Caco-2 (cell line): ENCODE measurements around the gene RHBDD1. TPM values are rescaled to one million over a fixed set of nuclear protein-coding genes. Genes with fewer than 3 reads are reported as not detected.

Source experiments
- BruUV-seq: library from RNA; stranded (reverse); fragments of 400-500 nt; replicated peaks from 2 replicates; lab custom pipeline; 2021; lab: Mats Ljungman, UMichigan
- CTCF ChIA-PET: fragments of 300-600 bp; sonication (Branson Sonifier 250); formaldehyde crosslinking; loops from one replicate; lab custom pipeline; 2022; ENCODE audit warnings: antibody characterized with exemption; lab: Charles Lee
- POLR2A ChIA-PET: fragments of 300-600 bp; sonication (Branson Sonifier 250); formaldehyde crosslinking; loops from one replicate; lab custom pipeline; 2022; ENCODE audit warnings: antibody characterized with exemption; lab: Charles Lee
- DNase-seq, 2 experiments: peaks; one replicate each; pipeline versions ENCODE4 v3.0.0 to v3.0.0-alpha.2; 2020 to 2022
- H3K27me3 ChIP-seq: replicated peaks from 2 replicates; pipeline ENCODE4 v1.6.0; 2011; ENCODE audit warnings: low read length; ENCODE audit not compliant: control insufficient read depth, insufficient read depth
- H3K36me3 ChIP-seq: 2 replicates; pipeline ENCODE4 v1.5.1; 2011; ENCODE audit warnings: low read length; ENCODE audit not compliant: control insufficient read depth, insufficient read depth
- H3K4me1 ChIP-seq: fragments of 250-450 bp; sonication (Bioruptor Pico); 2 replicates; pipeline ENCODE4 v1.5.1; 2020; ENCODE audit warnings: mild to moderate bottlenecking
- H3K4me3 ChIP-seq: 2 replicates; pipeline ENCODE4 v1.5.1; 2011; ENCODE audit warnings: low read depth, mild to moderate bottlenecking, control low read depth, low read length
- H3K9me3 ChIP-seq: fragments of 250-450 bp; sonication (Bioruptor Pico); 2 replicates; pipeline ENCODE4 v1.5.1; 2020; ENCODE audit warnings: mild to moderate bottlenecking, moderate library complexity
- H3K27ac Mint-ChIP-seq: one replicate; pipeline ENCODE4 v1.8.0; 2022; ENCODE audit warnings: mixed read lengths; ENCODE audit not compliant: unreplicated experiment
- H3K27me3 Mint-ChIP-seq: one replicate; pipeline ENCODE4 v1.8.0; 2022; ENCODE audit warnings: mixed read lengths; ENCODE audit not compliant: insufficient read depth, unreplicated experiment
- H3K36me3 Mint-ChIP-seq: one replicate; pipeline ENCODE4 v1.8.0; 2022; ENCODE audit warnings: mild to moderate bottlenecking, mixed read lengths; ENCODE audit not compliant: insufficient read depth, unreplicated experiment
- H3K4me1 Mint-ChIP-seq: one replicate; pipeline ENCODE4 v1.8.0; 2022; ENCODE audit warnings: low read depth, mixed read lengths; ENCODE audit not compliant: unreplicated experiment
- H3K4me3 Mint-ChIP-seq: one replicate; pipeline ENCODE4 v1.8.0; 2022; ENCODE audit warnings: mild to moderate bottlenecking, moderate library complexity, mixed read lengths; ENCODE audit not compliant: unreplicated experiment
- H3K9me3 Mint-ChIP-seq: one replicate; pipeline ENCODE4 v1.8.0; 2022; ENCODE audit warnings: mixed read lengths; ENCODE audit not compliant: unreplicated experiment
- intact Hi-C: fragments of 100-400 bp; cut with micrococcal nuclease; formaldehyde crosslinking; loops from one replicate; pipeline ENCODE4 v1.10.0; 2022; ENCODE audit not compliant: unreplicated experiment
- total RNA-seq: library from RNA; stranded (reverse); gene quantifications from 2 replicates; pipeline ENCODE4 v1.2.3, GENCODE V29; 2022
- TF ChIP-seq, protein P1 (sequence below), 2 experiments: fragments of 200-600 bp in 1 of 2; IDR thresholded peaks; 1 replicate in 1 of 2; 2 replicates in 1 of 2; pipeline versions ENCODE4 v1.5.1 to v1.8.0; 2011 to 2022; ENCODE audit warnings: antibody characterized with exemption in 1 of 2, control low read depth in 1 of 2, inconsistent platforms in 1 of 2, low read depth in 1 of 2, low read length in 1 of 2, mild to moderate bottlenecking in 1 of 2, moderate library complexity in 1 of 2; ENCODE audit not compliant: insufficient read depth in 1 of 2, severe bottlenecking in 1 of 2, unreplicated experiment in 1 of 2

RHBDD1 gene
- total RNA-seq, 1 experiment from 2014 or later: 14.3 TPM

GRCh38 chr2:226850024-226850423 is 14.2 kb downstream of the RHBDD1 start:
- ChIA-PET POLR2A (no interaction called here), CTCF (no interaction called here)
- H3K27me3 Mint-ChIP-seq: no peaks in the 10 kb centered on the region
- H3K9me3 ChIP-seq: no peaks in the 10 kb centered on the region
- no peaks in the 10 kb centered on the region for H3K36me3 Mint-ChIP-seq
- no peaks in the 10 kb centered on the region for H3K9me3 Mint-ChIP-seq
- intact Hi-C loops: no loop called here
- H3K36me3 ChIP-seq: no peaks in the 10 kb centered on the region
- no peaks in the 10 kb centered on the region for H3K27me3 ChIP-seq
- no TSS peak for BruUV-seq
- H3K4me1 Mint-ChIP-seq: no peaks in the 10 kb centered on the region
- no peaks in the 10 kb centered on the region for H3K4me1 ChIP-seq
- no peak overlapping the region for H3K4me3 Mint-ChIP-seq
- DNase-seq: no peak
- H3K27ac Mint-ChIP-seq: no peak overlapping the region
- H3K4me3 ChIP-seq: no peak overlapping the region
- TF ChIP-seq, protein P1, sequence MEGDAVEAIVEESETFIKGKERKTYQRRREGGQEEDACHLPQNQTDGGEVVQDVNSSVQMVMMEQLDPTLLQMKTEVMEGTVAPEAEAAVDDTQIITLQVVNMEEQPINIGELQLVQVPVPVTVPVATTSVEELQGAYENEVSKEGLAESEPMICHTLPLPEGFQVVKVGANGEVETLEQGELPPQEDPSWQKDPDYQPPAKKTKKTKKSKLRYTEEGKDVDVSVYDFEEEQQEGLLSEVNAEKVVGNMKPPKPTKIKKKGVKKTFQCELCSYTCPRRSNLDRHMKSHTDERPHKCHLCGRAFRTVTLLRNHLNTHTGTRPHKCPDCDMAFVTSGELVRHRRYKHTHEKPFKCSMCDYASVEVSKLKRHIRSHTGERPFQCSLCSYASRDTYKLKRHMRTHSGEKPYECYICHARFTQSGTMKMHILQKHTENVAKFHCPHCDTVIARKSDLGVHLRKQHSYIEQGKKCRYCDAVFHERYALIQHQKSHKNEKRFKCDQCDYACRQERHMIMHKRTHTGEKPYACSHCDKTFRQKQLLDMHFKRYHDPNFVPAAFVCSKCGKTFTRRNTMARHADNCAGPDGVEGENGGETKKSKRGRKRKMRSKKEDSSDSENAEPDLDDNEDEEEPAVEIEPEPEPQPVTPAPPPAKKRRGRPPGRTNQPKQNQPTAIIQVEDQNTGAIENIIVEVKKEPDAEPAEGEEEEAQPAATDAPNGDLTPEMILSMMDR (IDR thresholded peaks at IDR 0.05; ENCODE audit: insufficient read depth in 1 of 2, low read depth in 1 of 2, low read length in 1 of 2, severe bottlenecking in 1 of 2, unreplicated experiment in 1 of 2): no peak

GRCh38 chr2:226855787-226856186 is 19.9 kb downstream of the RHBDD1 start:
- TF ChIP-seq, protein P1 (IDR thresholded peaks at IDR 0.05; ENCODE audit: insufficient read depth in 1 of 2, low read depth in 1 of 2, low read length in 1 of 2, severe bottlenecking in 1 of 2, unreplicated experiment in 1 of 2): no peak
- H3K9me3 ChIP-seq: no peaks in the 10 kb centered on the region
- H3K36me3 ChIP-seq: no peaks in the 10 kb centered on the region
- no TSS peak for BruUV-seq
- no peaks in the 10 kb centered on the region for H3K27me3 Mint-ChIP-seq
- ChIA-PET POLR2A (no interaction called here), CTCF (no interaction called here)
- H3K27ac Mint-ChIP-seq: no peak overlapping the region
- intact Hi-C loops: no loop called here
- H3K4me1 Mint-ChIP-seq: no peaks in the 10 kb centered on the region
- no peak overlapping the region for H3K4me3 Mint-ChIP-seq
- no peaks in the 10 kb centered on the region for H3K4me1 ChIP-seq
- H3K27me3 ChIP-seq: no peaks in the 10 kb centered on the region
- DNase-seq: no peak
- H3K36me3 Mint-ChIP-seq: no peaks in the 10 kb centered on the region
- no peak overlapping the region for H3K4me3 ChIP-seq
- H3K9me3 Mint-ChIP-seq: no peaks in the 10 kb centered on the region

GRCh38 chr2:226860087-226860486 is 24.2 kb downstream of the RHBDD1 start:
- TF ChIP-seq, protein P1 (IDR thresholded peaks at IDR 0.05; ENCODE audit: insufficient read depth in 1 of 2, low read depth in 1 of 2, low read length in 1 of 2, severe bottlenecking in 1 of 2, unreplicated experiment in 1 of 2): no peak
- intact Hi-C loops: no loop called here
- Histone ChIP-seq H3K4me1 (no peaks in the 10 kb centered on the region), H3K4me3 (no peak overlapping the region), H3K36me3 (no peaks in the 10 kb centered on the region), H3K9me3 (no peaks in the 10 kb centered on the region), H3K27me3 (no peaks in the 10 kb centered on the region)
- Mint-ChIP-seq H3K27ac (no peak overlapping the region), H3K4me3 (no peak overlapping the region), H3K9me3 (no peaks in the 10 kb centered on the region), H3K4me1 (no peaks in the 10 kb centered on the region), H3K27me3 (no peaks in the 10 kb centered on the region), H3K36me3 (no peaks in the 10 kb centered on the region)
- no peak for DNase-seq
- ChIA-PET POLR2A (no interaction called here), CTCF (no interaction called here)
- no TSS peak for BruUV-seq
